NCI-H2196 (cell line): ENCODE data around the gene KCTD11.
"Not testable (repeated sequence)": the region's sequence is repeated elsewhere in the genome, so short reads cannot be mapped to it uniquely, and the experiment has no call there.

Experiments used
- DNase-seq: peaks from one replicate; lab custom pipeline; 2025; ENCODE audit not compliant: unreplicated experiment; lab: John Stamatoyannopoulos, UW

KCTD11 gene

GRCh38 chr17:7343250-7343649 lies 8.7 kb upstream of the KCTD11 start:
- no peak for DNase-seq

- no peak for DNase-seq
Observed at GRCh38 chr17:7346761-7347614, 5.0 kb upstream of the KCTD11 start.

- no peak for DNase-seq
Observed at GRCh38 chr17:7347630-7348477, 4.1 kb upstream of the KCTD11 start.

GRCh38 chr17:7348478-7349242 lies 3.3 kb upstream of the KCTD11 start:
- DNase-seq = no peak

GRCh38 chr17:7352503-7352889 lies 534 bp downstream of the KCTD11 start:
- DNase-seq = no peak

GRCh38 chr17:7352910-7353635 lies 1.1 kb downstream of the KCTD11 start:
- no peak for DNase-seq

GRCh38 chr17:7354262-7354843 lies 2.4 kb downstream of the KCTD11 start:
- DNase-seq = no peak

GRCh38 chr17:7355053-7355452 lies 3.1 kb downstream of the KCTD11 start, which contains the start of gene TMEM95:
TSS of gene TMEM95 (plus strand) at chr17:7355156. CDS start at chr17:7355205, 49 bp downstream.
- peak; percentile 1 for DNase-seq

GRCh38 chr17:7355573-7355972 lies 3.6 kb downstream of the KCTD11 start:
- no peak for DNase-seq

- DNase-seq = peak; percentile 65
Observed at GRCh38 chr17:7356072-7356549, 4.1 kb downstream of the KCTD11 start.

GRCh38 chr17:7356756-7357155 lies 4.8 kb downstream of the KCTD11 start:
- DNase-seq = no peak

- no peak for DNase-seq
Observed at GRCh38 chr17:7357381-7357780, 5.4 kb downstream of the KCTD11 start.

- no peak for DNase-seq
Observed at GRCh38 chr17:7361906-7362305, 9.9 kb downstream of the KCTD11 start.

- DNase-seq = no peak
Observed at GRCh38 chr17:7363311-7363710, 11.3 kb downstream of the KCTD11 start.

- DNase-seq = not testable (repeated sequence)
Observed at GRCh38 chr17:7365963-7366362, 14.0 kb downstream of the KCTD11 start.

- no peak for DNase-seq
Observed at GRCh38 chr17:7367083-7367482, 15.1 kb downstream of the KCTD11 start.

GRCh38 chr17:7367918-7368598 lies 16.1 kb downstream of the KCTD11 start:
- no peak for DNase-seq

- DNase-seq = not testable (repeated sequence)
Observed at GRCh38 chr17:7368599-7368994, 16.6 kb downstream of the KCTD11 start.

GRCh38 chr17:7369825-7370224 lies 17.9 kb downstream of the KCTD11 start:
- no peak for DNase-seq
